Measurements from ENCODE around the gene EFCC1.

EFCC1 gene

GRCh38 chr3:129001101-129001805 is at the start of gene EFCC1:
EFCC1 (plus strand) TSS chr3:129001304; CDS start chr3:129001629, 325 bp downstream.
- no peak for DNase-seq (ENCODE audit: low read depth, low spot score)

- DNase-seq (ENCODE audit: low read depth, low spot score), result no peak
Observed at GRCh38 chr3:128956440-128956839, 44.7 kb upstream of the EFCC1 start.

GRCh38 chr3:128965280-128965679 is 35.8 kb upstream of the EFCC1 start:
- no peak for DNase-seq (ENCODE audit: low read depth, low spot score)

- no peak for DNase-seq (ENCODE audit: low read depth, low spot score)
Observed at GRCh38 chr3:128965818-128966217, 35.3 kb upstream of the EFCC1 start.

GRCh38 chr3:128967748-128968355 is 33.3 kb upstream of the EFCC1 start:
- no peak for DNase-seq (ENCODE audit: low read depth, low spot score)

- DNase-seq (ENCODE audit: low read depth, low spot score), result no peak
Observed at GRCh38 chr3:128969993-128970739, 30.9 kb upstream of the EFCC1 start.

GRCh38 chr3:128970740-128971047 is 30.4 kb upstream of the EFCC1 start:
- DNase-seq (ENCODE audit: low read depth, low spot score), result no peak

GRCh38 chr3:128971421-128972100 is 29.5 kb upstream of the EFCC1 start:
- no peak for DNase-seq (ENCODE audit: low read depth, low spot score)

GRCh38 chr3:128973988-128974564 is 27.0 kb upstream of the EFCC1 start:
- no peak for DNase-seq (ENCODE audit: low read depth, low spot score)

- no peak for DNase-seq (ENCODE audit: low read depth, low spot score)
Observed at GRCh38 chr3:128975276-128975675, 25.8 kb upstream of the EFCC1 start.

- no peak for DNase-seq (ENCODE audit: low read depth, low spot score)
Observed at GRCh38 chr3:128983293-128984069, 17.6 kb upstream of the EFCC1 start.

GRCh38 chr3:128984596-128984995 is 16.5 kb upstream of the EFCC1 start:
- DNase-seq (ENCODE audit: low read depth, low spot score), result no peak

- DNase-seq (ENCODE audit: low read depth, low spot score), result no peak
Observed at GRCh38 chr3:128987302-128988100, 13.6 kb upstream of the EFCC1 start.

GRCh38 chr3:128988286-128988685 is 12.8 kb upstream of the EFCC1 start:
- no peak for DNase-seq (ENCODE audit: low read depth, low spot score)

GRCh38 chr3:128991355-128991895 is 9.7 kb upstream of the EFCC1 start:
- DNase-seq (ENCODE audit: low read depth, low spot score), result no peak

- DNase-seq (ENCODE audit: low read depth, low spot score), result no peak
Observed at GRCh38 chr3:128992926-128993460, 8.1 kb upstream of the EFCC1 start.

GRCh38 chr3:128993461-128994172 is 7.5 kb upstream of the EFCC1 start, which contains the start of gene CFAP92:
CFAP92 (minus strand) TSS chr3:128994076; CDS start chr3:128993304, 772 bp downstream.
- no peak for DNase-seq (ENCODE audit: low read depth, low spot score)

- DNase-seq (ENCODE audit: low read depth, low spot score), result no peak
Observed at GRCh38 chr3:128994173-128994512, 7.0 kb upstream of the EFCC1 start.
